Lower lobe of right lung (tissue), 2 donors: ENCODE data around the gene CHODL. TPM values are rescaled to one million over a fixed set of nuclear protein-coding genes. Genes with fewer than 3 reads are reported as not detected.

Experiments
- ATAC-seq, 2 donors: fragments of 200-7000 bp; cut with Tn5 transposase; one replicate each; pipeline ENCODE4 v1.9.1; 2020 to 2022; ENCODE audit warnings: mild to moderate bottlenecking in 2 of 2, moderate library complexity in 2 of 2
- DNase-seq: peaks from one replicate; pipeline ENCODE4 v3.0.0-alpha.2; 2020
- H3K27ac ChIP-seq: fragments of 200-600 bp; one replicate; pipeline ENCODE4 v1.8.0; 2022
- H3K27me3 ChIP-seq: fragments of 200-600 bp; one replicate; pipeline ENCODE4 v1.8.0; 2022; ENCODE audit warnings: low read depth
- H3K36me3 ChIP-seq: fragments of 200-600 bp; one replicate; pipeline ENCODE4 v1.8.0; 2022; ENCODE audit warnings: mild to moderate bottlenecking
- H3K4me1 ChIP-seq: fragments of 200-600 bp; one replicate; pipeline ENCODE4 v1.8.0; 2022
- H3K4me3 ChIP-seq: fragments of 200-600 bp; one replicate; pipeline ENCODE4 v1.8.0; 2022; ENCODE audit warnings: mild to moderate bottlenecking
- H3K9me3 ChIP-seq: fragments of 200-600 bp; one replicate; pipeline ENCODE4 v1.8.0; 2022
- intact Hi-C: fragments of 100-400 bp; cut with DNase I; formaldehyde crosslinking; loops from one replicate; pipeline ENCODE4 v1.11.0; 2022
- long read RNA-seq: library from polyadenylated mRNA; unstranded; transcript quantifications from one replicate; pipeline ENCODE4 v2.0.0, GENCODE V29; 2021
- total RNA-seq: library from RNA; stranded (reverse); fragmentation: NEBNext Ultra II Directional; extraction: Animal tissue kit (Norgen Biotek cat#: 25700); gene quantifications from one replicate; pipeline ENCODE4 v1.2.1, GENCODE V29; 2021
- TF ChIP-seq, protein P1 (sequence below): fragments of 200-600 bp; IDR thresholded peaks from one replicate; pipeline ENCODE4 v1.8.0; 2022; ENCODE audit warnings: antibody characterized with exemption, mild to moderate bottlenecking
- donor health status: DM: no; HTN: yes; CAD: no; lungs with severe emphysema.

CHODL gene, protein sequence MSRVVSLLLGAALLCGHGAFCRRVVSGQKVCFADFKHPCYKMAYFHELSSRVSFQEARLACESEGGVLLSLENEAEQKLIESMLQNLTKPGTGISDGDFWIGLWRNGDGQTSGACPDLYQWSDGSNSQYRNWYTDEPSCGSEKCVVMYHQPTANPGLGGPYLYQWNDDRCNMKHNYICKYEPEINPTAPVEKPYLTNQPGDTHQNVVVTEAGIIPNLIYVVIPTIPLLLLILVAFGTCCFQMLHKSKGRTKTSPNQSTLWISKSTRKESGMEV
- total RNA-seq, result not detected
- long read RNA-seq, result 0 reads

DNA sequence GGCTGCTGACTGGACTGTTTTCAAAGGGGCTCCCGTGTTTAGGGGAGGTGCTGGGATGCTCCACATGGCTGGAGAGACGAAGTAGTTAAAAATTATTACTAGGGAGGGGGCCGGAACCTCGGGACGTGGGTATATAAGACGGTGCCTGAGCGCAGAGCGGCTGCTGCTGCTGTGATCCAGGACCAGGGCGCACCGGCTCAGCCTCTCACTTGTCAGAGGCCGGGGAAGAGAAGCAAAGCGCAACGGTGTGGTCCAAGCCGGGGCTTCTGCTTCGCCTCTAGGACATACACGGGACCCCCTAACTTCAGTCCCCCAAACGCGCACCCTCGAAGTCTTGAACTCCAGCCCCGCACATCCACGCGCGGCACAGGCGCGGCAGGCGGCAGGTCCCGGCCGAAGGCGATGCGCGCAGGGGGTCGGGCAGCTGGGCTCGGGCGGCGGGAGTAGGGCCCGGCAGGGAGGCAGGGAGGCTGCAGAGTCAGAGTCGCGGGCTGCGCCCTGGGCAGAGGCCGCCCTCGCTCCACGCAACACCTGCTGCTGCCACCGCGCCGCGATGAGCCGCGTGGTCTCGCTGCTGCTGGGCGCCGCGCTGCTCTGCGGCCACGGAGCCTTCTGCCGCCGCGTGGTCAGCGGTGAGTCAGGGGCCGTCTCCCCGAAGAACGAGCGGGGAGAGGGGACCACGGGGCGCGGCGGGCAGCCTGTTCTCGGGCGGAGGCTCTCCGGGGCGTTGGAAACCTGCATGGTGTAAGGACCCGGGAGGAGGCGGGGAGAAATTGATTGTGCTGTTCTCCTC lies at the start of gene CHODL:
Gene CHODL, plus strand, starts transcription at position 163 of the 793 bp plus-strand sequence. Its CDS starts 391 bp downstream, at position 554.
- Histone ChIP-seq H3K4me3 (peak within 1 kb of the TSS; percentile 43), H3K4me1 (peaks cover 9% of the 10 kb centered on the region), H3K27ac (no peak within 1 kb of the TSS), H3K27me3 (peaks cover 23% of the 10 kb centered on the region), H3K36me3 (no peaks in the 10 kb centered on the region), H3K9me3 (no peaks in the 10 kb centered on the region)
- TF ChIP-seq, protein P1, sequence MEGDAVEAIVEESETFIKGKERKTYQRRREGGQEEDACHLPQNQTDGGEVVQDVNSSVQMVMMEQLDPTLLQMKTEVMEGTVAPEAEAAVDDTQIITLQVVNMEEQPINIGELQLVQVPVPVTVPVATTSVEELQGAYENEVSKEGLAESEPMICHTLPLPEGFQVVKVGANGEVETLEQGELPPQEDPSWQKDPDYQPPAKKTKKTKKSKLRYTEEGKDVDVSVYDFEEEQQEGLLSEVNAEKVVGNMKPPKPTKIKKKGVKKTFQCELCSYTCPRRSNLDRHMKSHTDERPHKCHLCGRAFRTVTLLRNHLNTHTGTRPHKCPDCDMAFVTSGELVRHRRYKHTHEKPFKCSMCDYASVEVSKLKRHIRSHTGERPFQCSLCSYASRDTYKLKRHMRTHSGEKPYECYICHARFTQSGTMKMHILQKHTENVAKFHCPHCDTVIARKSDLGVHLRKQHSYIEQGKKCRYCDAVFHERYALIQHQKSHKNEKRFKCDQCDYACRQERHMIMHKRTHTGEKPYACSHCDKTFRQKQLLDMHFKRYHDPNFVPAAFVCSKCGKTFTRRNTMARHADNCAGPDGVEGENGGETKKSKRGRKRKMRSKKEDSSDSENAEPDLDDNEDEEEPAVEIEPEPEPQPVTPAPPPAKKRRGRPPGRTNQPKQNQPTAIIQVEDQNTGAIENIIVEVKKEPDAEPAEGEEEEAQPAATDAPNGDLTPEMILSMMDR, result no peak
- DNase-seq (no peak), ATAC-seq (peak; percentile 30 to 55)
- intact Hi-C loops, result no loop called here

DNA sequence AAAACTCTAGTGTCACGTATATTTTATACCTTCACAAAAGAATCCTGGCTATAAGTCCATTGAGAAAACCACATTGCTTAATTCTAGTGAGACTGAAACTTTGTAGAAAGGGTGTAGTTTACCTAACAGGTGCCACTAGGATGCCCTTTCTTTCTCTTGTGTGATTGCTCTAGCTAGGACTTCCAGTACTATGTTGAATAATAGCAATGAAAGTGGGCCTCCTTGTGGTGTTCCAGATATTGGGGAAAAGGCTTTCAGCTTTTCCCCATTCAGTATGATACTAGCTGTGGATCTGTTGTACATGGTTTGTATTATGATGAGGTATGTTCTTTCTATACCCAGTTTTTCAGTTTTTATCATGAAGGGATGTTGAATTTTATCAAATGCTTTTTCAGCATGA lies 39.7 kb upstream of the CHODL start:
- H3K9me3 ChIP-seq, result no peaks in the 10 kb centered on the region
- H3K4me1 ChIP-seq, result no peaks in the 10 kb centered on the region
- intact Hi-C loops, result no loop called here
- H3K36me3 ChIP-seq, result no peaks in the 10 kb centered on the region
- TF ChIP-seq, protein P1, result peak; percentile 16
- ATAC-seq (no peak), DNase-seq (no peak)
- no peaks in the 10 kb centered on the region for H3K27me3 ChIP-seq
- H3K27ac ChIP-seq, result no peak overlapping the region
- H3K4me3 ChIP-seq, result no peak overlapping the region

DNA sequence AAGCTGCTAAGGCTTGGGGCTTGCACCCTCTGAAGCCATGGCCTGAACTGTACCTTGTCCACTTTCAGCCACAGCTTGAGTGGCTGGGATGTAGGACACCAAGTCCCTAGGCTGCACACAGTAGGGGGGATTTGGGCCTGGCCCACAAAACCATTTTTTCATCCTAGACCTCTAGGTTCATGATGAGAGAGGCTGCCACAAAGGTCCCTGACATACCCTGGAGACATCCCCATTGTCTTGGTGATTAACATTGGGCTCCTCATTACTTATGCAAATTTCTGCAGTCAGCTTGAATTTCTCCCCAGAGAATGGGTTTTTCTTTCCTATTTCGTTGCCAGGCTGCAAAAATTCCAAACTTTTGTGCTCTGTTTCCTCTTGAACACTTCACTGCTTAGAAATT lies 26.3 kb upstream of the CHODL start:
- H3K9me3 ChIP-seq, result peaks cover 19% of the 10 kb centered on the region
- intact Hi-C loops, result no loop called here
- H3K4me1 ChIP-seq, result no peaks in the 10 kb centered on the region
- no peaks in the 10 kb centered on the region for H3K36me3 ChIP-seq
- DNase-seq, result no peak
- TF ChIP-seq, protein P1, result no peak
- no peak overlapping the region for H3K4me3 ChIP-seq
- H3K27ac ChIP-seq, result no peak overlapping the region
- no peak for ATAC-seq
- no peaks in the 10 kb centered on the region for H3K27me3 ChIP-seq

DNA sequence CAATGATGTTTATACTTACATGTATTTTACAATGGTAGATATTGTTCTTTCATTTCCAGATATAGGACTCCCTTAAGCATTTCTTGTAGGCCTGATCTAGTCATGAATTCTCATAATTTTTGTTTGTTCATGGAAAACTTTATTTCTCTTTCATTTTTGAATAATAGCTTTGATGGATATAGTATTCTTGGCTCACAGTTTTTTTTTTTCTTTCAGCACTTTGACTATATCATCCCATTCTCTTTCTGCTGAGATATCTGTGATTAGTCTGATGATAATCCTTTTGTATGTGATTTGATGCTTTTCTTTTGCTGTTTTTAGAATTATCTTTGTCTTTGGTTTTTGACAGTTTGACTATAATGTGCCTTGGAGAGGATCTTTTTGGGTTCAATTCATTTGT lies 24.1 kb upstream of the CHODL start:
- Histone ChIP-seq H3K27ac (no peak overlapping the region), H3K36me3 (no peaks in the 10 kb centered on the region), H3K9me3 (peaks cover 19% of the 10 kb centered on the region), H3K27me3 (no peaks in the 10 kb centered on the region), H3K4me3 (no peak overlapping the region), H3K4me1 (no peaks in the 10 kb centered on the region)
- intact Hi-C loops, result no loop called here
- DNase-seq (no peak), ATAC-seq (no peak)
- TF ChIP-seq, protein P1, result no peak

DNA sequence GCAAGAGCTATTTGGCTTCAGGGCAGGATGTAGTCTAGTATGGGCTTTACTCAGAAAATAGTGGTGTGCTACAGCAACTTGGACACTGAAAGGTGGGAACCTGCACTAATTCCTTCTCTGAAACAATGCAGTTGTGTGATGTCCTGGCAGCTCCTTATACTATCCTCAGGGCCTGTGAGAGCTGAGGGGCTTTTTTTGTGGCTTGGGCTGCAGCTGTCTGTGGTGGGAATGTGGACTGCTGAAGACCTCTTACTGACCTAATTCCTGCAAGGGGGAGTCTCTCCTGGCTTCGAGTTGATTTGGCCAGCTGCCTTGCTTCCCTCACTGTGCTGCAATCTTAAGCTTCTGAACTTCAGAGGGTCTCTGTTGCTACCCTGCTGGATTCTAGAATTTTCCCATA lies 22.3 kb upstream of the CHODL start:
- no peak overlapping the region for H3K4me3 ChIP-seq
- peaks cover 19% of the 10 kb centered on the region for H3K9me3 ChIP-seq
- no peaks in the 10 kb centered on the region for H3K4me1 ChIP-seq
- intact Hi-C loops, result no loop called here
- ATAC-seq (no peak), DNase-seq (no peak)
- H3K36me3 ChIP-seq, result no peaks in the 10 kb centered on the region
- H3K27ac ChIP-seq, result no peak overlapping the region
- no peaks in the 10 kb centered on the region for H3K27me3 ChIP-seq
- TF ChIP-seq, protein P1, result no peak
